GM18951 (cell line): ENCODE data around the gene PIH1D1.

Experiments used
- POLR2A ChIP-seq: IDR thresholded peaks from 4 replicates; pipeline ENCODE4 v1.6.1; 2011; ENCODE audit warnings: mild to moderate bottlenecking; ENCODE audit not compliant: insufficient read length, insufficient read depth; ENCODE audit errors: extremely low read depth
- in situ Hi-C: fragments of 300-500 bp; cut with MboI; formaldehyde crosslinking; loops from one replicate; pipeline ENCODE4 v1.12.0; 2022; ENCODE audit warnings: low sequenced_read_pairs, mixed read lengths, inconsistent platforms; ENCODE audit not compliant: unreplicated experiment

PIH1D1 gene

GRCh38 chr19:49456326-49456725 is 4.7 kb upstream of the PIH1D1 start:
- TF ChIP-seq POLR2A = no peak
- in situ Hi-C loops = no loop called here

GRCh38 chr19:49455773-49456172 is 4.2 kb upstream of the PIH1D1 start:
- TF ChIP-seq POLR2A = no peak
- in situ Hi-C loops = no loop called here

DNA sequence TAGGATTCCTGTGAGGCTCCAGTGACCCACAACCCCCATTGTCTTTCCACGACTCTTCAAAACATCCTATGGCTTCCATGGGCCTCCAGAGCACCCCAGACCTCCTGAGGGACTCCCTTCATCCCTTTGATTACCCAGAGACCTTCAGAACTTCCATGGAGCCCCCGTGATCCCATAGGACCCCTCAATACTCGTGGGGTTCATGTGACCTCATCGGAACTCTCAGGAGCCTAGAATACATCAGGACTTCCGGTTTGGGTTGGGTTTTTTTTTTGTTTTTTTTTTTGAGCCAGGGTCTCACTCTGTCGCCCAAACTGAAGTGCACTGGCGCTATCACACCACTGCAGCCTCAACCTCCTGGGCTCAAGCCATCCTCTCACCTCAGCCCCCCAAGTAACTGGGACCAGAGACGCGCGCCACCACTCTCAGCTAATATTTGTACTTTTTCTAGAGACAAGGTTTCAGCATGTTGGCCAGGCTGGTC is 2.2 kb upstream of the PIH1D1 start:
- no peak for TF ChIP-seq POLR2A
- in situ Hi-C loops = no loop called here

DNA sequence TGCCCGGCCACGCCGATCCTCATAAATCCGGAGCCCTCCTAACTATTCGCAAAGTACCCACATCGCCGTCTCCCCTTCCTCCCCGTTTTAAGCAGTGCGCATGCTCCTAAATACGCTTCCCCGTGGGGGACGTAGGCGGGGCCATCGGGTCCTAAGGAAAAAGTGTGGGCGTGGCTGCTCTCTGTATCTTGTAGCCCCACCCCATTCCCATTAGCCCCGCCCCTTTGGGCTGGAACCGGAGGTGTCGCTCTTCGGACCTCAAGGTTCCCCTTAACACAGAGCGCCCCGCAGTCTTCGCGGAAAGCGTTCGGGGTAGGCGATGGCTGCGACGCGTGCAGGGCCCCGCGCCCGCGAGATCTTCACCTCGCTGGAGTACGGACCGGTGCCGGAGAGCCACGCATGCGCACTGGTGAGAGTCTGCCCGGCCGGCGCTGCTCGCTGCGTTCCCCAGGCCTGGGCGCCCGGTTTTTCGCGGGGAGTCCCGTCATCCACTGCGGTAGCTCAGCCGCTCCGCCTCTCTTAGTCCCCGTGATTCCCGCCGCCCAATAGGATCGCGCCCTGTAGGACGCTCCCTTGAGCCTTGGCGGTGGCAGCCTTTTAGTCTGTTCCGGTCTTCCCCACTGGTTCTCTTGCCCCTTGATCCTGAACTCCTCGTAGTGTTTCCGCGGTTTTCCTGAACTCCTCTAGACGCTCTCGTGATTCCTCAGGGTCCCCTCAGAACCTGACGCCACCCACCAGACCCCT is 1.6 kb upstream of the PIH1D1 start, which contains the start of gene ALDH16A1:
ALDH16A1 (plus strand) TSS at position 213 of the 744 bp plus-strand sequence; CDS start at position 320, 107 bp downstream.
- in situ Hi-C loops = no loop called here
- TF ChIP-seq POLR2A = peak; percentile 92

DNA sequence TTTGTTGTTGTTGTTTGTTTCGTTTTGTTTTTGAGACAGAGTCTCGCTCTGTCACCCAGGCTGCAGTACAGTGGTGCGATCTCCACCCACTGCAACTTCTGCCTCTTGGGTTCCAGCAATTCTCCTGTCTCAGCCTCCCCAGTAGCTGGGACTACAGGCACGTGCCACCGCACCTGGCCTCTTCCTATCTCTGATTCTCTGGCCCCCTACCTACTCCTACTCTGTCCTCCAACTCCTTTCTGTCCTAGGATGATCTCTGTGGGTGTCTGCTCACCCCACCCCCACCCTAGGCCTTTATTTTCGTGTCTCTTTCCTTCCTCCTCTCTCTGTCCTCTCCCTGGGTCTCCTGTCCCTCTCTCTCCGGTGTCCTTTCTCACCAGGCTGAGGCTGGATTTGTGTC is 1.2 kb downstream of the PIH1D1 start:
- no peak for TF ChIP-seq POLR2A
- in situ Hi-C loops = no loop called here

- in situ Hi-C loops = loop anchor here (10.0 kb wide), 1 partner anchor 54 kb away; no protein-coding TSS in a partner anchor
- TF ChIP-seq POLR2A = no peak
Measured at GRCh38 chr19:49448432-49448786, 3.2 kb downstream of the PIH1D1 start.

GRCh38 chr19:49447485-49448431 is 3.9 kb downstream of the PIH1D1 start:
- TF ChIP-seq POLR2A = peak; percentile 15
- in situ Hi-C loops = loop anchor here (10.0 kb wide), 1 partner anchor 53 kb away; no protein-coding TSS in a partner anchor

GRCh38 chr19:49445997-49446396 is 5.6 kb downstream of the PIH1D1 start:
- in situ Hi-C loops = loop anchor here (10.0 kb wide), 1 partner anchor 51 kb away; no protein-coding TSS in a partner anchor

GRCh38 chr19:49444100-49444700 is 7.4 kb downstream of the PIH1D1 start:
- in situ Hi-C loops = loop anchor here (10.0 kb wide), 1 partner anchor 49 kb away; no protein-coding TSS in a partner anchor

More at GRCh38 chr19:49445997-49446396, 5.6 kb downstream of the PIH1D1 start:
- no peak for TF ChIP-seq POLR2A

- in situ Hi-C loops = loop anchor here (10.0 kb wide), 1 partner anchor 49 kb away; no protein-coding TSS in a partner anchor
- no peak for TF ChIP-seq POLR2A
Measured at GRCh38 chr19:49443366-49444099, 8.1 kb downstream of the PIH1D1 start.

GRCh38 chr19:49442771-49443365 is 8.7 kb downstream of the PIH1D1 start:
- in situ Hi-C loops = loop anchor here (10.0 kb wide), 1 partner anchor 48 kb away; no protein-coding TSS in a partner anchor
- TF ChIP-seq POLR2A = no peak

DNA sequence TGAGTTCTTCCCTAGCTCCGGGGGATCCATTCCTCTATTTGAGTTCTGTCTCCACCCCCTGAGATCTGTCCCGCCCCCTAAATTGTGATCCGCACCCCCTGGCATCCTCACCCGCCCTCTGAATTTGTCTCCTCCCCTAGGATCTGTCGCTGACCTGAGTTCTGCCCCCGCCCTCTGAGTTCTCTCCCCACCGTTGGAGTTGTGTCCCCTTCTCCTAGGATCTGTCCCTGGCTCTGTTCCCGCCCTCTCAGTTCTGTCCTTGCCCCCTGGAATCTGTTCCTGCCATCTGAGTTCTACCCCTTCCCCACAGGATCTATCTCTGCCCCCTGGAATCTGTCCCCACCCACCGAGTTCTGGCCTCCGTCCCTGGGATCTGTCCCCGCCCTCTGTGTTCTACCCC is 9.3 kb downstream of the PIH1D1 start:
- in situ Hi-C loops = loop anchor here (10.0 kb wide), 1 partner anchor 48 kb away; no protein-coding TSS in a partner anchor
- no peak for TF ChIP-seq POLR2A
